Heart left ventricle (tissue), 16 donors: ENCODE measurements around the gene TMED5. TPM values are rescaled to one million over a fixed set of nuclear protein-coding genes. Genes with fewer than 3 reads are reported as not detected.

Experiments
- ATAC-seq, 4 donors: fragments of 200-7000 bp; cut with Tn5 transposase; one replicate each; pipeline ENCODE4 v1.9.1; 2020 to 2022; ENCODE audit warnings: moderate library complexity in 4 of 4, mild to moderate bottlenecking in 3 of 4, moderate number of reproducible peaks in 1 of 4
- DNase-seq, 5 donors: peaks; one replicate each; pipeline ENCODE4 v3.0.0-alpha.2; 2020
- H3K27ac ChIP-seq, 12 donors: fragments of 200-600 bp; sonication (generic) in 4 of 12; one replicate each; pipeline versions ENCODE4 v1.5.0 to v1.8.0; 2016 to 2022; ENCODE audit warnings: mild to moderate bottlenecking in 2 of 12
- H3K27me3 ChIP-seq, 9 donors: fragments of 200-600 bp; sonication (generic) in 2 of 9; one replicate each; pipeline versions ENCODE4 v1.5.1 to v1.8.0; 2016 to 2022; ENCODE audit warnings: mild to moderate bottlenecking in 3 of 9
- H3K36me3 ChIP-seq, 9 donors: fragments of 200-600 bp; sonication (generic) in 2 of 9; one replicate each; pipeline versions ENCODE4 v1.5.0 to v1.8.0; 2018 to 2022; ENCODE audit warnings: mild to moderate bottlenecking in 2 of 9
- H3K4me1 ChIP-seq, 12 donors: fragments of 200-600 bp; sonication (generic) in 4 of 12; one replicate each; pipeline versions ENCODE4 v1.5.0 to v1.8.0; 2016 to 2022; ENCODE audit warnings: mild to moderate bottlenecking in 3 of 12
- H3K4me3 ChIP-seq, 12 donors: fragments of 200-600 bp; sonication (generic) in 4 of 12; one replicate each; pipeline versions ENCODE4 v1.5.0 to v1.8.0; 2017 to 2022; ENCODE audit warnings: mild to moderate bottlenecking in 9 of 12, moderate library complexity in 4 of 12
- H3K9me3 ChIP-seq, 12 donors: fragments of 200-600 bp; sonication (generic) in 4 of 12; one replicate each; pipeline versions ENCODE4 v1.5.0 to v1.8.0; 2016 to 2022; ENCODE audit warnings: mild to moderate bottlenecking in 1 of 12
- CTCF ChIP-seq, 12 donors: fragments of 200-600 bp; sonication (generic) in 4 of 12; IDR thresholded peaks; one replicate each; pipeline versions ENCODE4 v1.5.0 to v1.8.0; 2018 to 2022; ENCODE audit warnings: antibody characterized with exemption in 12 of 12, mild to moderate bottlenecking in 5 of 12
- POLR2A ChIP-seq, 2 donors: fragments of 450-650 bp; IDR thresholded peaks; one replicate each; pipeline ENCODE4 v1.6.1; 2017; ENCODE audit warnings: antibody characterized with exemption in 2 of 2, mild to moderate bottlenecking in 2 of 2, moderate library complexity in 2 of 2
- WGBS, 4 donors: extraction: QIAGEN DNeasy Blood & Tissue Kit in 2 of 4; methylation state at CpG; one replicate each; pipeline versions ENCODE4 v1.1.5 to v1.1.7; 2013 to 2018; 5-methylcytosine and 5-hydroxymethylcytosine counted together
- intact Hi-C, 10 donors: fragments of 100-400 bp; cut with DNase I; formaldehyde crosslinking; loops; one replicate each; pipeline versions ENCODE4 v1.11.1 to v1.14.2; 2022
- polyA plus RNA-seq, 2 donors: library from polyadenylated mRNA; stranded (reverse); fragments of 200-250 nt; gene quantifications; one replicate each; pipeline ENCODE4 v1.2.3, GENCODE V29; 2013
- total RNA-seq, 9 donors: library from RNA; depleted of rRNA in 2 of 9; stranded (reverse); fragments of >200 nt in 2 of 9; fragmentation: NEBNext Ultra II Directional in 3 of 9; extraction: Animal tissue kit (Norgen Biotek cat#: 25700) in 3 of 9; gene quantifications; one replicate each; pipeline versions ENCODE4 v1.1.0 to v1.2.4, GENCODE V29; 2016 to 2023
- donor health status: ischemic (EF 13 %, LVEDD 7.1; RV severe dilation, severe dysfunction).
- donor health status: healthy with polysubstance abuse.
- donor health status: DM: no; HTN: yes; CAD: no.
- donor health status: DM: no; HTN: no; CAD: no.
- donor health status: ischemic (EF 25% LVEDD 6.9; RV normal size, moderate dysfunction).
- donor health status: ischemic (EF 25% LVEDD 5.7; RV mildly dilated, moderate dysfunction).
- donor health status: healthy.
- donor health status: DM: yes; HTN: yes; CAD: no.
- donor health status: ischemic (EF 35%, LVEDD 5.7; RV mildly dilated, moderate dysfunction).
- donor health status: nonischemic (EF 11% LVEDD 7.7; RV severe dilation, severe dysfunction).
- donor health status: DM: yes; HTN: yes; CAD: no.
- donor health status: PGD.
- donor health status: ischemic (EF 29% LVEDD 5.4; RV normal size, mild dysfunction).
- donor health status: nonischemic (EF 23%, LVEDD 6.1; RV moderate dilation, normal function).

Gene TMED5
- total and polyA plus RNA-seq, 11 donors, result 9.2 to 95.3 (median 55.0) TPM

- WGBS, 4 donors, result 78 to 86% (median 83%) methylated on average over 4 of the region's 4 CpGs
- H3K4me1 ChIP-seq, result no peaks in the 10 kb centered on the region
- no peak for DNase-seq
- H3K36me3 ChIP-seq, result peaks cover 0 to 47% (median 28%) of the 10 kb centered on the region in 9 donors
- no peaks in the 10 kb centered on the region for H3K27me3 ChIP-seq
- no peak for ATAC-seq
- H3K4me3 ChIP-seq, result peak overlapping the region in 1 of 12 donors; percentile 25
- TF ChIP-seq POLR2A (IDR thresholded peaks at IDR 0.05), result no peak
- no peak for TF ChIP-seq CTCF (IDR thresholded peaks at IDR 0.05)
- intact Hi-C loops, result no loop called here
- no peaks in the 10 kb centered on the region for H3K9me3 ChIP-seq
- H3K27ac ChIP-seq, result no peak overlapping the region
Observed at GRCh38 chr1:93124556-93125355, 55.5 kb downstream of the TMED5 start.

- Histone ChIP-seq H3K27me3 (no peaks in the 10 kb centered on the region), H3K9me3 (no peaks in the 10 kb centered on the region), H3K4me1 (no peaks in the 10 kb centered on the region), H3K27ac (no peak overlapping the region), H3K4me3 (no peak overlapping the region), H3K36me3 (peaks cover 0 to 54% (median 32%) of the 10 kb centered on the region in 9 donors)
- DNase-seq (no peak), ATAC-seq (no peak)
- WGBS, 4 donors, result 97 to 98% (median 98%) methylated on average over 4 of the region's 4 CpGs
- intact Hi-C loops, result no loop called here
- TF ChIP-seq CTCF (IDR thresholded peaks at IDR 0.05) (no peak), POLR2A (IDR thresholded peaks at IDR 0.05) (no peak)
Observed at GRCh38 chr1:93123201-93123783, 56.9 kb downstream of the TMED5 start.

GRCh38 chr1:93120614-93121013, 59.6 kb downstream of the TMED5 start:
- TF ChIP-seq CTCF (IDR thresholded peaks at IDR 0.05), result no peak
- no peak for TF ChIP-seq POLR2A (IDR thresholded peaks at IDR 0.05)
- Histone ChIP-seq H3K4me1 (no peaks in the 10 kb centered on the region), H3K4me3 (no peak overlapping the region), H3K27ac (no peak overlapping the region), H3K27me3 (no peaks in the 10 kb centered on the region), H3K9me3 (no peaks in the 10 kb centered on the region), H3K36me3 (peaks cover 0 to 66% (median 52%) of the 10 kb centered on the region in 9 donors)
- DNase-seq (no peak), ATAC-seq (no peak)
- intact Hi-C loops, result no loop called here

GRCh38 chr1:93114391-93114790, 65.8 kb downstream of the TMED5 start:
- Histone ChIP-seq H3K27ac (no peak overlapping the region), H3K4me1 (peaks cover 0 to 20% (median 11%) of the 10 kb centered on the region in 12 donors), H3K9me3 (no peaks in the 10 kb centered on the region), H3K27me3 (no peaks in the 10 kb centered on the region), H3K4me3 (no peak overlapping the region), H3K36me3 (peaks cover 0 to 55% (median 49%) of the 10 kb centered on the region in 9 donors)
- WGBS, 4 donors, result 96 to 98% (median 97%) methylated on average over 2 of the region's 2 CpGs
- TF ChIP-seq POLR2A (IDR thresholded peaks at IDR 0.05) (no peak), CTCF (IDR thresholded peaks at IDR 0.05) (no peak)
- intact Hi-C loops, result no loop called here
- DNase-seq (no peak), ATAC-seq (no peak)
